ENCODE data around the gene CFAP100. TPM values are rescaled to one million over a fixed set of nuclear protein-coding genes. Genes with fewer than 3 reads are reported as not detected.

Gene CFAP100
- total RNA-seq, 1 donor from 2014 or later = not detected

GRCh38 chr3:126478581-126479310 lies 84.0 kb downstream of the CFAP100 start:
- Histone ChIP-seq H3K27ac (ENCODE audit: low read depth, low read length) (no peak overlapping the region), H4K20me1 (ENCODE audit: insufficient read depth, low read length) (peaks cover 13% of the 10 kb centered on the region), H3K4me1 (ENCODE audit: insufficient read depth, low read length) (peaks cover 15% of the 10 kb centered on the region), H3K79me2 (ENCODE audit: insufficient read depth, low read length) (peaks cover 13% of the 10 kb centered on the region), H3K9ac (ENCODE audit: low read length) (no peak overlapping the region), H3K4me3 (ENCODE audit: insufficient read depth, low read depth, low read length) (no peak overlapping the region), H3K27me3 (ENCODE audit: insufficient read depth, low read length) (no peaks in the 10 kb centered on the region), H3K36me3 (ENCODE audit: insufficient read depth, low read length) (no peaks in the 10 kb centered on the region), H3K9me3 (ENCODE audit: insufficient read depth, low read depth, low read length) (no peaks in the 10 kb centered on the region), H2AFZ (ENCODE audit: low read depth, low read length) (no peak overlapping the region), H3K4me2 (ENCODE audit: low read length) (no peak overlapping the region)
- peaks cover 2% of the 10 kb centered on the region for H3K9me3 Mint-ChIP-seq (ENCODE audit: unreplicated experiment)
- no peaks in the 10 kb centered on the region for H3K36me3 Mint-ChIP-seq (ENCODE audit: low read depth, unreplicated experiment)
- no peak overlapping the region for H3K27ac Mint-ChIP-seq (ENCODE audit: unreplicated experiment)
- H3K4me3 Mint-ChIP-seq (ENCODE audit: unreplicated experiment) = no peak overlapping the region
- no peak for FAIRE-seq
- peaks cover 9% of the 10 kb centered on the region for H3K4me1 Mint-ChIP-seq (ENCODE audit: low read depth, unreplicated experiment)
- DNase-seq (ENCODE audit: low read depth) = no peak
- TF ChIP-seq CTCF (IDR thresholded peaks at IDR 0.05; ENCODE audit: insufficient read depth, low read depth, low read length) = no peak
- no peak for TF ChIP-seq EZH2 (IDR thresholded peaks at IDR 0.05; ENCODE audit: insufficient read depth, low read length)
- peaks cover 27% of the 10 kb centered on the region for H3K27me3 Mint-ChIP-seq (ENCODE audit: low read depth, unreplicated experiment)

GRCh38 chr3:126479642-126480041 lies 84.9 kb downstream of the CFAP100 start:
- Histone ChIP-seq H3K9me3 (ENCODE audit: insufficient read depth, low read depth, low read length) (no peaks in the 10 kb centered on the region), H3K27me3 (ENCODE audit: insufficient read depth, low read length) (peaks cover 2% of the 10 kb centered on the region), H2AFZ (ENCODE audit: low read depth, low read length) (no peak overlapping the region), H3K4me2 (ENCODE audit: low read length) (no peak overlapping the region), H3K79me2 (ENCODE audit: insufficient read depth, low read length) (peaks cover 5% of the 10 kb centered on the region), H3K4me1 (ENCODE audit: insufficient read depth, low read length) (peaks cover 9% of the 10 kb centered on the region), H3K27ac (ENCODE audit: low read depth, low read length) (no peak overlapping the region), H4K20me1 (ENCODE audit: insufficient read depth, low read length) (peaks cover 5% of the 10 kb centered on the region), H3K36me3 (ENCODE audit: insufficient read depth, low read length) (no peaks in the 10 kb centered on the region), H3K4me3 (ENCODE audit: insufficient read depth, low read depth, low read length) (no peak overlapping the region), H3K9ac (ENCODE audit: low read length) (no peak overlapping the region)
- H3K27ac Mint-ChIP-seq (ENCODE audit: unreplicated experiment) = no peak overlapping the region
- no peak for DNase-seq (ENCODE audit: low read depth)
- TF ChIP-seq EZH2 (IDR thresholded peaks at IDR 0.05; ENCODE audit: insufficient read depth, low read length) (no peak), CTCF (IDR thresholded peaks at IDR 0.05; ENCODE audit: insufficient read depth, low read depth, low read length) (no peak)
- peaks cover 5% of the 10 kb centered on the region for H3K4me1 Mint-ChIP-seq (ENCODE audit: low read depth, unreplicated experiment)
- H3K36me3 Mint-ChIP-seq (ENCODE audit: low read depth, unreplicated experiment) = no peaks in the 10 kb centered on the region
- no peaks in the 10 kb centered on the region for H3K9me3 Mint-ChIP-seq (ENCODE audit: unreplicated experiment)
- FAIRE-seq = no peak
- no peak overlapping the region for H3K4me3 Mint-ChIP-seq (ENCODE audit: unreplicated experiment)
- peaks cover 27% of the 10 kb centered on the region for H3K27me3 Mint-ChIP-seq (ENCODE audit: low read depth, unreplicated experiment)

GRCh38 chr3:126480206-126480605 lies 85.5 kb downstream of the CFAP100 start:
- H3K36me3 Mint-ChIP-seq (ENCODE audit: low read depth, unreplicated experiment) = no peaks in the 10 kb centered on the region
- Histone ChIP-seq H3K27me3 (ENCODE audit: insufficient read depth, low read length) (peaks cover 2% of the 10 kb centered on the region), H2AFZ (ENCODE audit: low read depth, low read length) (no peak overlapping the region), H3K4me2 (ENCODE audit: low read length) (no peak overlapping the region), H3K9me3 (ENCODE audit: insufficient read depth, low read depth, low read length) (no peaks in the 10 kb centered on the region), H3K79me2 (ENCODE audit: insufficient read depth, low read length) (no peaks in the 10 kb centered on the region), H3K4me1 (ENCODE audit: insufficient read depth, low read length) (peaks cover 5% of the 10 kb centered on the region), H3K4me3 (ENCODE audit: insufficient read depth, low read depth, low read length) (no peak overlapping the region), H3K36me3 (ENCODE audit: insufficient read depth, low read length) (no peaks in the 10 kb centered on the region), H4K20me1 (ENCODE audit: insufficient read depth, low read length) (no peaks in the 10 kb centered on the region), H3K9ac (ENCODE audit: low read length) (no peak overlapping the region), H3K27ac (ENCODE audit: low read depth, low read length) (no peak overlapping the region)
- peaks cover 27% of the 10 kb centered on the region for H3K27me3 Mint-ChIP-seq (ENCODE audit: low read depth, unreplicated experiment)
- H3K27ac Mint-ChIP-seq (ENCODE audit: unreplicated experiment) = no peak overlapping the region
- TF ChIP-seq EZH2 (IDR thresholded peaks at IDR 0.05; ENCODE audit: insufficient read depth, low read length) = no peak
- TF ChIP-seq CTCF (IDR thresholded peaks at IDR 0.05; ENCODE audit: insufficient read depth, low read depth, low read length) = no peak
- FAIRE-seq (no peak), DNase-seq (ENCODE audit: low read depth) (no peak)
- H3K4me3 Mint-ChIP-seq (ENCODE audit: unreplicated experiment) = no peak overlapping the region
- no peaks in the 10 kb centered on the region for H3K9me3 Mint-ChIP-seq (ENCODE audit: unreplicated experiment)
- peaks cover 5% of the 10 kb centered on the region for H3K4me1 Mint-ChIP-seq (ENCODE audit: low read depth, unreplicated experiment)
